ENCODE results near the gene LHFPL6. TPM values are rescaled to one million over a fixed set of nuclear protein-coding genes. Genes with fewer than 3 reads are reported as not detected.

LHFPL6 gene
- total RNA-seq, 1 experiment from 2014 or later: 2.5 TPM

- H3K4me2 ChIP-seq: no peak overlapping the region
- no peaks in the 10 kb centered on the region for H3K79me2 ChIP-seq (ENCODE audit: low read depth)
- intact Hi-C loops (cut with micrococcal nuclease; ENCODE audit: unreplicated experiment): no loop called here
- H3K27me3 ChIP-seq (ENCODE audit: insufficient read depth, low read depth): no peaks in the 10 kb centered on the region
- H4K20me1 ChIP-seq (ENCODE audit: insufficient read depth): no peaks in the 10 kb centered on the region
- no peaks in the 10 kb centered on the region for H3K9me2 ChIP-seq (ENCODE audit: insufficient read depth)
- TF ChIP-seq CTCF (conservative IDR thresholded peaks at IDR 0.05): no peak
- TF ChIP-seq EZH2 (IDR thresholded peaks at IDR 0.05; ENCODE audit: low read depth): no peak
- no peaks in the 10 kb centered on the region for H3K36me3 ChIP-seq (ENCODE audit: low read depth)
- ChIA-PET CTCF (no interaction called here), POLR2A (ENCODE audit: unreplicated experiment) (no interaction called here)
- DNase-seq: no peak
- no peak overlapping the region for H2AFZ ChIP-seq
- no peaks in the 10 kb centered on the region for H3K4me1 ChIP-seq (replicated peaks; ENCODE audit: insufficient read depth)
- no peaks in the 10 kb centered on the region for H3F3A ChIP-seq (ENCODE audit: insufficient read depth, low read depth)
- no peak overlapping the region for H3K27ac ChIP-seq
- no peaks in the 10 kb centered on the region for H3K9me3 ChIP-seq (ENCODE audit: insufficient read depth, low read depth)
- BruUV-seq (replicated peaks): no TSS peak
- no peak overlapping the region for H3K4me3 ChIP-seq
These were observed 86.9 kb downstream of the LHFPL6 start for GRCh38 chr13:39516096-39516495.

GRCh38 chr13:39515224-39515714 is 87.7 kb downstream of the LHFPL6 start:
- TF ChIP-seq EZH2 (IDR thresholded peaks at IDR 0.05; ENCODE audit: low read depth) (no peak), CTCF (conservative IDR thresholded peaks at IDR 0.05) (no peak)
- no peaks in the 10 kb centered on the region for H3K9me2 ChIP-seq (ENCODE audit: insufficient read depth)
- H3K9me3 ChIP-seq (ENCODE audit: insufficient read depth, low read depth): no peaks in the 10 kb centered on the region
- peaks cover 4% of the 10 kb centered on the region; the same call in 1 of the 2 replicates for H3K4me1 ChIP-seq (replicated peaks; ENCODE audit: insufficient read depth)
- no TSS peak for BruUV-seq (replicated peaks)
- DNase-seq: no peak
- ChIA-PET POLR2A (ENCODE audit: unreplicated experiment) (no interaction called here), CTCF (no interaction called here)
- H3K27ac ChIP-seq: no peak overlapping the region
- no peaks in the 10 kb centered on the region for H3K27me3 ChIP-seq (ENCODE audit: insufficient read depth, low read depth)
- H4K20me1 ChIP-seq (ENCODE audit: insufficient read depth): no peaks in the 10 kb centered on the region
- no peaks in the 10 kb centered on the region for H3K36me3 ChIP-seq (ENCODE audit: low read depth)
- H3K4me3 ChIP-seq: no peak overlapping the region
- no peaks in the 10 kb centered on the region for H3F3A ChIP-seq (ENCODE audit: insufficient read depth, low read depth)
- H3K4me2 ChIP-seq: no peak overlapping the region
- H2AFZ ChIP-seq: no peak overlapping the region
- intact Hi-C loops (cut with micrococcal nuclease; ENCODE audit: unreplicated experiment): no loop called here
- H3K79me2 ChIP-seq (ENCODE audit: low read depth): no peaks in the 10 kb centered on the region

- H3K4me3 ChIP-seq: no peak overlapping the region
- TF ChIP-seq EZH2 (IDR thresholded peaks at IDR 0.05; ENCODE audit: low read depth): no peak
- no peak for TF ChIP-seq CTCF (conservative IDR thresholded peaks at IDR 0.05)
- no peaks in the 10 kb centered on the region for H3K9me3 ChIP-seq (ENCODE audit: insufficient read depth, low read depth)
- no peak overlapping the region for H3K27ac ChIP-seq
- no peak overlapping the region for H3K4me2 ChIP-seq
- H3K36me3 ChIP-seq (ENCODE audit: low read depth): no peaks in the 10 kb centered on the region
- H3F3A ChIP-seq (ENCODE audit: insufficient read depth, low read depth): no peaks in the 10 kb centered on the region
- H3K27me3 ChIP-seq (ENCODE audit: insufficient read depth, low read depth): no peaks in the 10 kb centered on the region
- DNase-seq: no peak
- ChIA-PET CTCF (no interaction called here), POLR2A (ENCODE audit: unreplicated experiment) (no interaction called here)
- H3K9me2 ChIP-seq (ENCODE audit: insufficient read depth): no peaks in the 10 kb centered on the region
- no peaks in the 10 kb centered on the region for H3K79me2 ChIP-seq (ENCODE audit: low read depth)
- H3K4me1 ChIP-seq (replicated peaks; ENCODE audit: insufficient read depth): peaks cover 11% of the 10 kb centered on the region
- intact Hi-C loops (cut with micrococcal nuclease; ENCODE audit: unreplicated experiment): no loop called here
- H4K20me1 ChIP-seq (ENCODE audit: insufficient read depth): no peaks in the 10 kb centered on the region
- H2AFZ ChIP-seq: no peak overlapping the region
- no TSS peak for BruUV-seq (replicated peaks)
These were observed 90.3 kb downstream of the LHFPL6 start for GRCh38 chr13:39512687-39513086.

All from PC-9 (cell line).